Osteocyte (in vitro differentiated cells): Measurements from ENCODE around the gene BPIFB1. TPM values are rescaled to one million over a fixed set of nuclear protein-coding genes. Genes with fewer than 3 reads are reported as not detected.

Experiments used
- DNase-seq: peaks from one replicate; pipeline ENCODE4 v3.0.0; 2021; ENCODE audit warnings: mixed read lengths; ENCODE audit not compliant: unreplicated experiment; ENCODE audit errors: extremely low spot score
- H3K27ac Mint-ChIP-seq: one replicate; pipeline ENCODE4 v1.8.0; 2021; ENCODE audit warnings: mild to moderate bottlenecking, mixed read lengths; ENCODE audit not compliant: unreplicated experiment
- H3K27me3 Mint-ChIP-seq: one replicate; pipeline ENCODE4 v1.8.0; 2021; ENCODE audit warnings: mixed read lengths; ENCODE audit not compliant: unreplicated experiment
- H3K36me3 Mint-ChIP-seq: one replicate; pipeline ENCODE4 v1.8.0; 2021; ENCODE audit warnings: mixed read lengths; ENCODE audit not compliant: unreplicated experiment
- H3K4me1 Mint-ChIP-seq: one replicate; pipeline ENCODE4 v1.8.0; 2021; ENCODE audit warnings: mixed read lengths; ENCODE audit not compliant: unreplicated experiment
- H3K4me3 Mint-ChIP-seq: one replicate; pipeline ENCODE4 v1.8.0; 2021; ENCODE audit warnings: mild to moderate bottlenecking, moderate library complexity, mixed read lengths; ENCODE audit not compliant: unreplicated experiment
- H3K9me3 Mint-ChIP-seq: one replicate; pipeline ENCODE4 v1.8.0; 2021; ENCODE audit warnings: mixed read lengths; ENCODE audit not compliant: unreplicated experiment
- CTCF ChIP-seq: fragments of 200-600 bp; sonication (generic); IDR thresholded peaks from 2 replicates; pipeline ENCODE4 v1.5.0; 2021; ENCODE audit warnings: antibody characterized with exemption, mild to moderate bottlenecking, moderate library complexity
- total RNA-seq: library from RNA; stranded (reverse); gene quantifications from 2 replicates; pipeline ENCODE4 v1.2.1, GENCODE V29; 2021

The BPIFB1 gene
- total RNA-seq, 1 donor from 2014 or later, result not detected

GRCh38 chr20:33279261-33279910 is 3.6 kb upstream of the BPIFB1 start:
- H3K9me3 Mint-ChIP-seq, result no peaks in the 10 kb centered on the region
- H3K27me3 Mint-ChIP-seq, result peaks cover 21% of the 10 kb centered on the region
- H3K4me3 Mint-ChIP-seq, result no peak overlapping the region
- no peaks in the 10 kb centered on the region for H3K36me3 Mint-ChIP-seq
- TF ChIP-seq CTCF, result no peak
- no peaks in the 10 kb centered on the region for H3K4me1 Mint-ChIP-seq
- no peak overlapping the region for H3K27ac Mint-ChIP-seq
- no peak for DNase-seq

GRCh38 chr20:33280000-33280680 is 2.9 kb upstream of the BPIFB1 start:
- no peaks in the 10 kb centered on the region for H3K9me3 Mint-ChIP-seq
- peaks cover 25% of the 10 kb centered on the region for H3K27me3 Mint-ChIP-seq
- H3K4me1 Mint-ChIP-seq, result no peaks in the 10 kb centered on the region
- no peak overlapping the region for H3K4me3 Mint-ChIP-seq
- no peak for DNase-seq
- no peaks in the 10 kb centered on the region for H3K36me3 Mint-ChIP-seq
- H3K27ac Mint-ChIP-seq, result no peak overlapping the region
- no peak for TF ChIP-seq CTCF

- no peak overlapping the region for H3K27ac Mint-ChIP-seq
- no peaks in the 10 kb centered on the region for H3K36me3 Mint-ChIP-seq
- no peak for TF ChIP-seq CTCF
- no peak for DNase-seq
- no peak overlapping the region for H3K4me3 Mint-ChIP-seq
- H3K9me3 Mint-ChIP-seq, result no peaks in the 10 kb centered on the region
- peaks cover 26% of the 10 kb centered on the region for H3K27me3 Mint-ChIP-seq
- no peaks in the 10 kb centered on the region for H3K4me1 Mint-ChIP-seq
Measured at GRCh38 chr20:33280775-33281174, 2.2 kb upstream of the BPIFB1 start.

- no peaks in the 10 kb centered on the region for H3K4me1 Mint-ChIP-seq
- peaks cover 29% of the 10 kb centered on the region for H3K27me3 Mint-ChIP-seq
- H3K27ac Mint-ChIP-seq, result no peak overlapping the region
- TF ChIP-seq CTCF, result no peak
- no peaks in the 10 kb centered on the region for H3K36me3 Mint-ChIP-seq
- H3K4me3 Mint-ChIP-seq, result no peak overlapping the region
- no peaks in the 10 kb centered on the region for H3K9me3 Mint-ChIP-seq
- no peak for DNase-seq
Measured at GRCh38 chr20:33281550-33282146, 1.4 kb upstream of the BPIFB1 start.

GRCh38 chr20:33282196-33282934 is 649 bp upstream of the BPIFB1 start:
- Mint-ChIP-seq H3K36me3 (no peaks in the 10 kb centered on the region), H3K27ac (no peak overlapping the region), H3K4me3 (no peak overlapping the region), H3K27me3 (peaks cover 34% of the 10 kb centered on the region), H3K9me3 (no peaks in the 10 kb centered on the region), H3K4me1 (no peaks in the 10 kb centered on the region)
- DNase-seq, result no peak
- no peak for TF ChIP-seq CTCF
